A673 (cell line): ENCODE data around the gene FHIT.

ENCODE experiments used
- CTCF ChIP-seq: fragments of 300-800, 200-600 bp; sonication (generic); conservative IDR thresholded peaks from 2 replicates; pipeline ENCODE4 v1.5.1; 2017; ENCODE audit warnings: low read depth, mild to moderate bottlenecking, antibody characterized with exemption, low read length, moderate library complexity, mixed read lengths
- EZH2 ChIP-seq: fragments of 200-600 bp; sonication (generic); IDR thresholded peaks from 2 replicates; pipeline ENCODE4 v1.6.1; 2017; ENCODE audit warnings: borderline replicate concordance, low read depth, mild to moderate bottlenecking, mixed read lengths, antibody characterized with exemption, low read length; ENCODE audit not compliant: poor library complexity, severe bottlenecking

- no peak for TF ChIP-seq CTCF
- no peak for TF ChIP-seq EZH2
These were observed 357.3 kb downstream of the FHIT start for GRCh38 chr3:60893946-60894345.
